PFSK-1 (cell line): Measurements from ENCODE around the gene FGFR2.

Experiments used
- POLR2AphosphoS5 ChIP-seq: IDR thresholded peaks from 2 replicates; pipeline ENCODE4 v1.6.1; 2012; ENCODE audit warnings: low read depth, mild to moderate bottlenecking, control low read depth, low read length, moderate library complexity
- SIN3A ChIP-seq: IDR thresholded peaks from 2 replicates; pipeline ENCODE4 v1.6.1; 2012; ENCODE audit warnings: mild to moderate bottlenecking, low read length, moderate library complexity, borderline replicate concordance; ENCODE audit not compliant: insufficient read depth
- TAF1 ChIP-seq: IDR thresholded peaks from 2 replicates; pipeline ENCODE4 v1.6.1; 2012; ENCODE audit warnings: low read length, control low read depth, borderline replicate concordance; ENCODE audit not compliant: insufficient read depth
- TF ChIP-seq, protein P1 (sequence below), 2 experiments: IDR thresholded peaks; 2 replicates each; pipeline versions ENCODE4 v1.6.1 to v1.8.0; 2011 to 2012; ENCODE audit warnings: low read depth in 2 of 2, low read length in 2 of 2, control low read depth in 1 of 2, inconsistent platforms in 1 of 2, mild to moderate bottlenecking in 1 of 2, moderate library complexity in 1 of 2; ENCODE audit not compliant: insufficient read depth in 1 of 2

DNA sequence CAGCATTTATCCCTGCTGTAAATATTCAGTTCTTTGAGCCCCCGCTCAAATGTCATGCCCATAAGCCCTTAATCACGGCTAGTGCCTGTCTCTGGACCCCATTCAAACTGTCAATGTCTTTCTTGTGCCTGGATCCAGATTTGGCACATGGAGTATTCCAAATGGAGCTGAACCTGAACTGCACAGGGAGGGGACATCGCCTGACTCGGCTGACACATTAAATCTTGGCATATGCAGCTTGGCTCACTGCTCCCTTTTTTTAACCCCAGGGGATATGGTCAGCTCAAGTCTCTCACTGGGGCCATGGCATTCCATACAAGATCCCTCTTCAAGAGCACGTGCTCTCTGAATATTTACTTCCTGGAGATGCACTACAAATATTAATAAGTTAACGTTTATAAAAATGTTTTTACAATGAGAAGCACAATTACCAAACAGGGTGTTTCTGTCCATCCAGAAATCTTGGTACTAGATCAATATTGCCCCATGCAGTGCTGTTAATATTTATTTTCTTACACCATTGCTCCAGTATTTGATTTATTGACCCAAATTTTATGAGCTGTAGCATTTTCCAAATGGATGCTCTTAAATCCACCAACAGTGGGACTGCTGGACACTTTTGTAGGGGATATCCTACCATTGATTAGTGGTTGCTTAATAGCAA is 57.4 kb downstream of the FGFR2 start:
- no peak for TF ChIP-seq POLR2AphosphoS5
- TF ChIP-seq, protein P1, sequence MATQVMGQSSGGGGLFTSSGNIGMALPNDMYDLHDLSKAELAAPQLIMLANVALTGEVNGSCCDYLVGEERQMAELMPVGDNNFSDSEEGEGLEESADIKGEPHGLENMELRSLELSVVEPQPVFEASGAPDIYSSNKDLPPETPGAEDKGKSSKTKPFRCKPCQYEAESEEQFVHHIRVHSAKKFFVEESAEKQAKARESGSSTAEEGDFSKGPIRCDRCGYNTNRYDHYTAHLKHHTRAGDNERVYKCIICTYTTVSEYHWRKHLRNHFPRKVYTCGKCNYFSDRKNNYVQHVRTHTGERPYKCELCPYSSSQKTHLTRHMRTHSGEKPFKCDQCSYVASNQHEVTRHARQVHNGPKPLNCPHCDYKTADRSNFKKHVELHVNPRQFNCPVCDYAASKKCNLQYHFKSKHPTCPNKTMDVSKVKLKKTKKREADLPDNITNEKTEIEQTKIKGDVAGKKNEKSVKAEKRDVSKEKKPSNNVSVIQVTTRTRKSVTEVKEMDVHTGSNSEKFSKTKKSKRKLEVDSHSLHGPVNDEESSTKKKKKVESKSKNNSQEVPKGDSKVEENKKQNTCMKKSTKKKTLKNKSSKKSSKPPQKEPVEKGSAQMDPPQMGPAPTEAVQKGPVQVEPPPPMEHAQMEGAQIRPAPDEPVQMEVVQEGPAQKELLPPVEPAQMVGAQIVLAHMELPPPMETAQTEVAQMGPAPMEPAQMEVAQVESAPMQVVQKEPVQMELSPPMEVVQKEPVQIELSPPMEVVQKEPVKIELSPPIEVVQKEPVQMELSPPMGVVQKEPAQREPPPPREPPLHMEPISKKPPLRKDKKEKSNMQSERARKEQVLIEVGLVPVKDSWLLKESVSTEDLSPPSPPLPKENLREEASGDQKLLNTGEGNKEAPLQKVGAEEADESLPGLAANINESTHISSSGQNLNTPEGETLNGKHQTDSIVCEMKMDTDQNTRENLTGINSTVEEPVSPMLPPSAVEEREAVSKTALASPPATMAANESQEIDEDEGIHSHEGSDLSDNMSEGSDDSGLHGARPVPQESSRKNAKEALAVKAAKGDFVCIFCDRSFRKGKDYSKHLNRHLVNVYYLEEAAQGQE (IDR thresholded peaks at IDR 0.05; ENCODE audit: insufficient read depth in 1 of 2, low read depth in 2 of 2, low read length in 2 of 2), result no peak
- TF ChIP-seq TAF1, result no peak
- no peak for TF ChIP-seq SIN3A
